HepG2 (cell line): ENCODE data around the gene WDR6. TPM values are rescaled to one million over a fixed set of nuclear protein-coding genes. Genes with fewer than 3 reads are reported as not detected.

ENCODE experiments used
- ATAC-seq: fragments of 200-7000 bp; cut with Tn5 transposase; 3 replicates; pipeline ENCODE4 v1.9.1; 2020; ENCODE audit warnings: mild to moderate bottlenecking, moderate library complexity
- BruUV-seq: library from RNA; stranded (reverse); fragments of 400-500 nt; replicated peaks from 2 replicates; lab custom pipeline; 2021; lab: Mats Ljungman, UMichigan
- CTCF ChIA-PET: fragments of 300-600 bp; formaldehyde crosslinking; extraction: SDS; loops from one replicate; lab custom pipeline; 2021; ENCODE audit warnings: low total read pairs, inconsistent platforms, low intra/inter-chr PET ratio; lab: Yijun Ruan, JAX
- POLR2A ChIA-PET: fragments of 350-600 bp; sonication (Branson Sonifier 250); formaldehyde crosslinking; loops from one replicate; lab custom pipeline; 2020; ENCODE audit warnings: antibody characterized with exemption, inconsistent platforms; lab: Yijun Ruan, JAX
- DNase-seq: peaks from one replicate; pipeline ENCODE4 v3.0.0-alpha.2; 2015; ENCODE audit warnings: low spot score
- FAIRE-seq: peaks from 3 replicates; lab custom pipeline; 2011; peaks lifted over from hg19 to GRCh38; lab: Jason Lieb, UNC
- H2AFZ ChIP-seq: one replicate; pipeline ENCODE4 v1.6.1; 2011; ENCODE audit warnings: low read length, inconsistent platforms
- H3K27ac ChIP-seq: fragments of 300-600 bp; 3 replicates; pipeline ENCODE4 v1.8.0; 2011; ENCODE audit warnings: mixed run types, mild to moderate bottlenecking, mixed read lengths, low read length, inconsistent platforms; ENCODE audit not compliant: insufficient read depth; ENCODE audit errors: extremely low read length
- H3K27me3 ChIP-seq, 2 experiments: fragments of 200-600 bp in 1 of 2; 2 replicates in 1 of 2; 3 replicates in 1 of 2; pipeline versions ENCODE4 v1.6.0 to v1.8.0; 2011; ENCODE audit warnings: low read length in 2 of 2, mild to moderate bottlenecking in 2 of 2, moderate library complexity in 2 of 2, inconsistent platforms in 1 of 2; ENCODE audit not compliant: insufficient read depth in 2 of 2, control insufficient read depth in 1 of 2
- H3K36me3 ChIP-seq, 2 experiments: fragments of 200-600 bp in 1 of 2; replicated peaks in 1 of 2; 2 replicates in 1 of 2; 3 replicates in 1 of 2; pipeline versions ENCODE4 v1.5.1 to v1.8.0; 2011; ENCODE audit warnings: low read length in 2 of 2, inconsistent platforms in 1 of 2; ENCODE audit not compliant: insufficient read depth in 2 of 2, control insufficient read depth in 1 of 2
- H3K4me1 ChIP-seq: 2 replicates; pipeline ENCODE4 v1.5.1; 2012; ENCODE audit warnings: low read length, inconsistent platforms; ENCODE audit not compliant: insufficient read depth
- H3K4me2 ChIP-seq: 2 replicates; pipeline ENCODE4 v1.6.0; 2011; ENCODE audit warnings: low read depth, low read length, inconsistent platforms
- H3K4me3 ChIP-seq, 3 experiments: fragments of 200-600 bp in 1 of 3; sonication (generic), shearing (Covaris generic) in 1 of 3; replicated peaks in 1 of 3; 2 replicates each; pipeline ENCODE4 v1.5.1; 2011 to 2016; ENCODE audit warnings: low read length in 3 of 3, inconsistent platforms in 2 of 3, low read depth in 2 of 3, mild to moderate bottlenecking in 2 of 3, control low read depth in 1 of 3, mixed read lengths in 1 of 3; ENCODE audit not compliant: insufficient read depth in 1 of 3
- H3K79me2 ChIP-seq: one replicate; pipeline ENCODE4 v1.6.1; 2011; ENCODE audit warnings: low read length, inconsistent platforms; ENCODE audit not compliant: insufficient read depth
- H3K9ac ChIP-seq: 2 replicates; pipeline ENCODE4 v1.6.0; 2011; ENCODE audit warnings: mild to moderate bottlenecking, low read depth, low read length, inconsistent platforms; ENCODE audit not compliant: insufficient read depth
- H3K9me3 ChIP-seq: 2 replicates; pipeline ENCODE4 v1.5.1; 2012; ENCODE audit warnings: mild to moderate bottlenecking, low read length
- H4K20me1 ChIP-seq: 2 replicates; pipeline ENCODE4 v1.6.0; 2011; ENCODE audit warnings: inconsistent platforms, mild to moderate bottlenecking, low read length, moderate library complexity; ENCODE audit not compliant: insufficient read depth
- GATA4 ChIP-seq: sonication (generic); IDR thresholded peaks from 2 replicates; pipeline ENCODE4 v1.6.1; 2016; ENCODE audit warnings: antibody characterized with exemption, low read depth, borderline replicate concordance
- HCFC1 ChIP-seq: fragments of 150-350 bp; IDR thresholded peaks from 2 replicates; pipeline ENCODE4 v1.6.1; 2014; ENCODE audit warnings: low read depth, low read length
- POLR2G ChIP-seq: fragments of 200-400 bp; formaldehyde crosslinking; IDR thresholded peaks from 2 replicates; pipeline ENCODE4 v1.6.1; 2018; ENCODE audit warnings: mild to moderate bottlenecking, low read depth, low read length, moderate library complexity
- ZBTB44 ChIP-seq: sonication (generic); formaldehyde crosslinking; IDR thresholded peaks from 2 replicates; pipeline ENCODE4 v1.4.0; 2020; ENCODE audit warnings: missing genetic modification reagents
- ZNF773 ChIP-seq: sonication (generic); formaldehyde crosslinking; IDR thresholded peaks from 2 replicates; pipeline ENCODE4 v1.4.0; 2020; ENCODE audit warnings: missing genetic modification reagents, borderline replicate concordance
- WGBS: methylation state at CpG from one replicate; pipeline ENCODE4 v1.1.6; 2017; ENCODE audit warnings: low lambda C conversion rate; 5-methylcytosine and 5-hydroxymethylcytosine counted together
- in situ Hi-C: cut with HindIII; loops from 2 replicates; pipeline ENCODE4 v1.10.0; 2017; ENCODE audit warnings: low pct_unique_long_range_greater_than_20kb; ENCODE audit not compliant: extremely low pct_ligation_motif_present
- intact Hi-C: fragments of 100-400 bp; cut with micrococcal nuclease; formaldehyde crosslinking; loops from one replicate; pipeline ENCODE4 v1.10.0; 2022; ENCODE audit not compliant: unreplicated experiment
- polyA plus RNA-seq, 8 experiments: library from polyadenylated mRNA; depleted of rRNA in 3 of 8; stranded (reverse) in 7 of 8; unstranded in 1 of 8; fragments of >200 nt; fragmentation: Illumina TruSeq in 4 of 8; extraction: Trizol in 4 of 8; gene quantifications; 2 replicates each; pipeline versions ENCODE4 v1.2.1 to v1.2.3, GENCODE V29; 2011 to 2016; ENCODE audit warnings: low read depth in 4 of 8, missing spikeins in 1 of 8, mixed read lengths in 1 of 8; ENCODE audit not compliant: insufficient read depth in 1 of 8
- total RNA-seq, 5 experiments: library from RNA; depleted of rRNA; stranded (reverse); fragments of >200 nt; fragmentation: Illumina TruSeq; extraction: Trizol; gene quantifications; 2 replicates each; pipeline ENCODE4 v1.2.3, GENCODE V29; 2016; ENCODE audit warnings: low read depth in 1 of 5

Gene WDR6
- total and polyA plus RNA-seq, 2 of the 13 experiments (the other 11 are each of a cell fraction or from before 2014, with no cell fraction given), result 73.4 to 139 TPM

DNA sequence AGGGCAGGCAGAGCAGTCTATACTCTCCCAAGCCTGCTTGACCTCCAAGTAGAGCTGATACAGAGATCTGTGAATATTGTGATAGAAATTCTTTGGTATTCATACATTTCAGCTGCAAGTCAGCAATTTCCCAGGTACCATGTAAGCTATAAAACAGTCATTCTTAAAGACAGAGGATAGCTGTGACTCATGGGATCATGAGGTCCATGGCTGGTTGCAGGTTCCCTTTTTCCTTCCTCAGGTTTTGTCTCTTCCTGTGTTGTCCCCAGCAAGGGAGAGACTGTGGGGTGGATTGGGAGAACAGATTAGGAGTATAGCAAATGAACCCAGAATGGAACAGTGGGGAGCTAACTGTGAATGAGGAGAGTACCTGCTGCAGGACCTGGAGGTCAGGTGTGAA, 22.5 kb upstream of the WDR6 start:
- no peaks in the 10 kb centered on the region for H3K4me1 ChIP-seq
- in situ Hi-C loops (no loop called here), intact Hi-C loops (loop anchor here (5.0 kb wide), 1 partner anchor 173 kb away; no protein-coding TSS in a partner anchor)
- no peak for DNase-seq
- no peak overlapping the region for H3K4me2 ChIP-seq
- no peaks in the 10 kb centered on the region for H3K9me3 ChIP-seq
- H2AFZ ChIP-seq, result no peak overlapping the region
- POLR2A ChIA-PET, result no interaction called here
- H4K20me1 ChIP-seq, result no peaks in the 10 kb centered on the region
- no peak for TF ChIP-seq HCFC1
- no TSS peak for BruUV-seq
- no peak overlapping the region for H3K4me3 ChIP-seq
- no peak overlapping the region for H3K9ac ChIP-seq
- ATAC-seq, result no peak
- H3K27ac ChIP-seq, result no peak overlapping the region
- no peaks in the 10 kb centered on the region for H3K79me2 ChIP-seq
- no peak for FAIRE-seq
- CTCF ChIA-PET, result no interaction called here
- H3K27me3 ChIP-seq, result no peaks in the 10 kb centered on the region
- peaks cover 27 to 46% of the 10 kb centered on the region in 2 experiments; a peak in 4 of 5 replicates for H3K36me3 ChIP-seq

DNA sequence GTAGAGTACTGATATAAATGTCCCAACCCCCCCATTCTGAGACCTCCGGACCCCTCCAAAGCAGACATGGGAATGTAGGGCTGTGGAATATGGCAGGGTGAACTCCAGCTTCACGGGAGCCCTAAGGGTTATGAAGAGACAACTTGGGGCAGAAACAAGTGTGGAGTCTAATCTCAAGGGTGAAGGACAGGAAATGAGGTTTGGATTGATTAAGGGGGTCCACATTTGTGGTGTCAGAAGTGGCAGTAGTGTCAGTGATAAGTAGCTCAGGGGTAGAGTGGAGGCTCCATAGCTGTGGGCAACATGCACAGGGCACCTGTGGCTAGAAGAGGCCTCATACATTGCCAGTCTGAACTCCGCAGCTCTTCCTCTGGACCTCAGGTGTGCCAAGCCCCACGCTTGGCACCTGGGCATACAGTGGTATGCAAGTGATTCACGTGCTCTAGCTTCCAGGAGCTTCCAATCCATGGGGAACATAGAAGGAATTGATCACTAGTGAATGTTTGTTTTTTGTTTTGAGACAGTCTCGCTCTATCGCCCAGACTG, 21.3 kb upstream of the WDR6 start:
- H3K27ac ChIP-seq, result no peak overlapping the region
- H3K4me2 ChIP-seq, result no peak overlapping the region
- ChIA-PET POLR2A (interaction anchor here (1.1 to 1.2 kb wide), 2 partner anchors 21 to 36 kb away, joined by 3 to 5 read pairs; partner anchors contain the start of genes NDUFAF3 and WDR6), CTCF (no interaction called here)
- no peaks in the 10 kb centered on the region for H3K27me3 ChIP-seq
- WGBS, result 91% methylated on average over 6 of the region's 7 CpGs
- FAIRE-seq (no peak), ATAC-seq (no peak; the same call in 2 of the 3 replicates), DNase-seq (no peak)
- no peak overlapping the region for H2AFZ ChIP-seq
- H3K9me3 ChIP-seq, result no peaks in the 10 kb centered on the region
- no peaks in the 10 kb centered on the region for H3K4me1 ChIP-seq
- in situ Hi-C loops (no loop called here), intact Hi-C loops (loop anchor here (2.0 to 5.0 kb wide), 2 partner anchors 29 to 171 kb away; no protein-coding TSS in a partner anchor)
- no peaks in the 10 kb centered on the region for H4K20me1 ChIP-seq
- TF ChIP-seq ZNF773 (CRISPR knock-in tag) (no peak), POLR2G (peak; percentile 19; the same call in 1 of the 2 replicates), GATA4 (no peak), ZBTB44 (CRISPR knock-in tag) (no peak)
- H3K79me2 ChIP-seq, result no peaks in the 10 kb centered on the region
- H3K36me3 ChIP-seq, result peaks cover 21 to 37% of the 10 kb centered on the region in 2 experiments; a peak in 4 of 5 replicates
- H3K4me3 ChIP-seq, result no peak overlapping the region
- no TSS peak for BruUV-seq
- no peak overlapping the region for H3K9ac ChIP-seq
